ENCODE results near the gene SORCS3.

SORCS3 gene

GRCh38 chr10:105121743-105122142, 480.7 kb downstream of the SORCS3 start:
- peaks cover 0 to 3% of the 10 kb centered on the region in 2 donors for H3K36me3 Mint-ChIP-seq
- ATAC-seq (replicated peaks) (no peak), DNase-seq (no peak)
- H3K4me1 Mint-ChIP-seq, result no peaks in the 10 kb centered on the region
- no peak overlapping the region for H3K27ac Mint-ChIP-seq
- H3K9me3 Mint-ChIP-seq, result peaks cover 9 to 14% of the 10 kb centered on the region in 2 donors
- no peaks in the 10 kb centered on the region for H3K27me3 Mint-ChIP-seq
- no peak overlapping the region for H3K4me3 Mint-ChIP-seq

GRCh38 chr10:105128111-105128510, 487.0 kb downstream of the SORCS3 start:
- DNase-seq, result no peak
- Mint-ChIP-seq H3K4me1 (no peaks in the 10 kb centered on the region), H3K36me3 (no peaks in the 10 kb centered on the region), H3K4me3 (no peak overlapping the region), H3K9me3 (peaks cover 0 to 2% of the 10 kb centered on the region in 2 donors), H3K27ac (no peak overlapping the region), H3K27me3 (no peaks in the 10 kb centered on the region)
- ATAC-seq (replicated peaks), result no peak

- no peaks in the 10 kb centered on the region for H3K27me3 Mint-ChIP-seq
- DNase-seq (no peak), ATAC-seq (replicated peaks) (no peak)
- peaks cover 0 to 3% of the 10 kb centered on the region in 2 donors for H3K9me3 Mint-ChIP-seq
- no peak overlapping the region for H3K4me3 Mint-ChIP-seq
- no peak overlapping the region for H3K27ac Mint-ChIP-seq
- no peaks in the 10 kb centered on the region for H3K36me3 Mint-ChIP-seq
- H3K4me1 Mint-ChIP-seq, result no peaks in the 10 kb centered on the region
These were observed 497.3 kb downstream of the SORCS3 start for GRCh38 chr10:105138358-105138757.

GRCh38 chr10:105139363-105139896, 498.3 kb downstream of the SORCS3 start:
- Mint-ChIP-seq H3K36me3 (no peaks in the 10 kb centered on the region), H3K9me3 (peaks cover 0 to 3% of the 10 kb centered on the region in 2 donors), H3K4me1 (no peaks in the 10 kb centered on the region), H3K4me3 (no peak overlapping the region), H3K27ac (no peak overlapping the region), H3K27me3 (no peaks in the 10 kb centered on the region)
- DNase-seq, result no peak
- ATAC-seq (replicated peaks), result no peak

GRCh38 chr10:105140600-105140999, 499.5 kb downstream of the SORCS3 start:
- no peak overlapping the region for H3K4me3 Mint-ChIP-seq
- ATAC-seq (replicated peaks), result no peak
- H3K27me3 Mint-ChIP-seq, result no peaks in the 10 kb centered on the region
- H3K27ac Mint-ChIP-seq, result no peak overlapping the region
- no peaks in the 10 kb centered on the region for H3K4me1 Mint-ChIP-seq
- DNase-seq, result no peak
- peaks cover 0 to 3% of the 10 kb centered on the region in 2 donors for H3K9me3 Mint-ChIP-seq
- no peaks in the 10 kb centered on the region for H3K36me3 Mint-ChIP-seq

GRCh38 chr10:105145711-105146110, 504.6 kb downstream of the SORCS3 start:
- DNase-seq (no peak), ATAC-seq (replicated peaks) (no peak)
- no peaks in the 10 kb centered on the region for H3K4me1 Mint-ChIP-seq
- no peaks in the 10 kb centered on the region for H3K36me3 Mint-ChIP-seq
- H3K27ac Mint-ChIP-seq, result no peak overlapping the region
- H3K27me3 Mint-ChIP-seq, result no peaks in the 10 kb centered on the region
- H3K9me3 Mint-ChIP-seq, result peaks cover 0 to 1% of the 10 kb centered on the region in 2 donors
- H3K4me3 Mint-ChIP-seq, result no peak overlapping the region

- Mint-ChIP-seq H3K36me3 (no peaks in the 10 kb centered on the region), H3K4me1 (no peaks in the 10 kb centered on the region), H3K4me3 (no peak overlapping the region), H3K9me3 (peaks cover 0 to 1% of the 10 kb centered on the region in 2 donors), H3K27me3 (no peaks in the 10 kb centered on the region), H3K27ac (no peak overlapping the region)
- DNase-seq (no peak), ATAC-seq (replicated peaks) (no peak)
These were observed 505.3 kb downstream of the SORCS3 start for GRCh38 chr10:105146436-105146835.

GRCh38 chr10:105148456-105148855, 507.4 kb downstream of the SORCS3 start:
- H3K4me1 Mint-ChIP-seq, result no peaks in the 10 kb centered on the region
- H3K4me3 Mint-ChIP-seq, result no peak overlapping the region
- no peak overlapping the region for H3K27ac Mint-ChIP-seq
- no peaks in the 10 kb centered on the region for H3K36me3 Mint-ChIP-seq
- ATAC-seq (replicated peaks) (no peak), DNase-seq (no peak)
- H3K27me3 Mint-ChIP-seq, result no peaks in the 10 kb centered on the region
- H3K9me3 Mint-ChIP-seq, result peaks cover 0 to 1% of the 10 kb centered on the region in 2 donors

- H3K27me3 Mint-ChIP-seq, result no peaks in the 10 kb centered on the region
- ATAC-seq (replicated peaks) (no peak), DNase-seq (no peak)
- H3K36me3 Mint-ChIP-seq, result no peaks in the 10 kb centered on the region
- peaks cover 0 to 1% of the 10 kb centered on the region in 2 donors for H3K9me3 Mint-ChIP-seq
- H3K4me3 Mint-ChIP-seq, result no peak overlapping the region
- H3K27ac Mint-ChIP-seq, result no peak overlapping the region
- H3K4me1 Mint-ChIP-seq, result no peaks in the 10 kb centered on the region
These were observed 507.8 kb downstream of the SORCS3 start for GRCh38 chr10:105148921-105149320.

GRCh38 chr10:105149371-105149891, 508.3 kb downstream of the SORCS3 start:
- no peaks in the 10 kb centered on the region for H3K36me3 Mint-ChIP-seq
- H3K4me3 Mint-ChIP-seq, result no peak overlapping the region
- H3K9me3 Mint-ChIP-seq, result peaks cover 0 to 1% of the 10 kb centered on the region in 2 donors
- DNase-seq, result no peak
- H3K4me1 Mint-ChIP-seq, result no peaks in the 10 kb centered on the region
- no peak for ATAC-seq (replicated peaks)
- H3K27me3 Mint-ChIP-seq, result no peaks in the 10 kb centered on the region
- no peak overlapping the region for H3K27ac Mint-ChIP-seq

GRCh38 chr10:105150259-105150880, 509.3 kb downstream of the SORCS3 start:
- no peak for ATAC-seq (replicated peaks)
- Mint-ChIP-seq H3K36me3 (no peaks in the 10 kb centered on the region), H3K9me3 (peaks cover 0 to 1% of the 10 kb centered on the region in 2 donors), H3K27me3 (no peaks in the 10 kb centered on the region), H3K27ac (no peak overlapping the region), H3K4me3 (no peak overlapping the region), H3K4me1 (no peaks in the 10 kb centered on the region)
- DNase-seq, result no peak

- H3K4me1 Mint-ChIP-seq, result no peaks in the 10 kb centered on the region
These were observed 513.6 kb downstream of the SORCS3 start for GRCh38 chr10:105154736-105155135.

GRCh38 chr10:105159268-105159667, 518.2 kb downstream of the SORCS3 start:
- no peaks in the 10 kb centered on the region for H3K4me1 Mint-ChIP-seq
- peaks cover 0 to 2% of the 10 kb centered on the region in 2 donors for H3K9me3 Mint-ChIP-seq
- DNase-seq (no peak), ATAC-seq (replicated peaks) (no peak)
- H3K27ac Mint-ChIP-seq, result no peak overlapping the region
- H3K4me3 Mint-ChIP-seq, result no peak overlapping the region
- no peaks in the 10 kb centered on the region for H3K36me3 Mint-ChIP-seq
- H3K27me3 Mint-ChIP-seq, result no peaks in the 10 kb centered on the region

More at GRCh38 chr10:105154736-105155135, 513.6 kb downstream of the SORCS3 start:
- no peaks in the 10 kb centered on the region for H3K36me3 Mint-ChIP-seq
- no peak for DNase-seq
- no peak overlapping the region for H3K4me3 Mint-ChIP-seq
- no peak overlapping the region for H3K27ac Mint-ChIP-seq
- peaks cover 0 to 1% of the 10 kb centered on the region in 2 donors for H3K9me3 Mint-ChIP-seq
- no peak for ATAC-seq (replicated peaks)
- H3K27me3 Mint-ChIP-seq, result no peaks in the 10 kb centered on the region

GRCh38 chr10:105161149-105161548, 520.1 kb downstream of the SORCS3 start:
- Mint-ChIP-seq H3K27me3 (no peaks in the 10 kb centered on the region), H3K36me3 (no peaks in the 10 kb centered on the region), H3K9me3 (peaks cover 0 to 2% of the 10 kb centered on the region in 2 donors), H3K4me1 (no peaks in the 10 kb centered on the region), H3K27ac (no peak overlapping the region), H3K4me3 (no peak overlapping the region)
- DNase-seq (no peak), ATAC-seq (replicated peaks) (no peak)

- no peak overlapping the region for H3K27ac Mint-ChIP-seq
- H3K4me3 Mint-ChIP-seq, result no peak overlapping the region
- no peak for ATAC-seq (replicated peaks)
- peaks cover 0 to 2% of the 10 kb centered on the region in 2 donors for H3K9me3 Mint-ChIP-seq
- no peaks in the 10 kb centered on the region for H3K4me1 Mint-ChIP-seq
- DNase-seq, result no peak
- H3K36me3 Mint-ChIP-seq, result no peaks in the 10 kb centered on the region
- no peaks in the 10 kb centered on the region for H3K27me3 Mint-ChIP-seq
These were observed 520.7 kb downstream of the SORCS3 start for GRCh38 chr10:105161767-105162166.

All from stimulated activated naive B cell treated with anti-CD40 and anti-IgM and Interleukin-4, amounts not matched to agents 10 μg/mL and 1 μg/mL and 100 μg/mL, for 72 hours (primary cell).